Left forelimb (tissue), 1 donor: Measurements from ENCODE around the gene CLEC11A.
"Not testable (repeated sequence)": the region's sequence is repeated elsewhere in the genome, so short reads cannot be mapped to it uniquely, and the experiment has no call there.

Source experiments
- DNase-seq: peaks from one replicate; pipeline ENCODE4 v3.0.0-alpha.2; 2018; ENCODE audit warnings: low spot score

Gene CLEC11A

GRCh38 chr19:50761501-50761900 lies 38.3 kb downstream of the CLEC11A start:
- DNase-seq: not testable (repeated sequence)

GRCh38 chr19:50763521-50763920 lies 40.4 kb downstream of the CLEC11A start:
- DNase-seq: not testable (repeated sequence)

DNA sequence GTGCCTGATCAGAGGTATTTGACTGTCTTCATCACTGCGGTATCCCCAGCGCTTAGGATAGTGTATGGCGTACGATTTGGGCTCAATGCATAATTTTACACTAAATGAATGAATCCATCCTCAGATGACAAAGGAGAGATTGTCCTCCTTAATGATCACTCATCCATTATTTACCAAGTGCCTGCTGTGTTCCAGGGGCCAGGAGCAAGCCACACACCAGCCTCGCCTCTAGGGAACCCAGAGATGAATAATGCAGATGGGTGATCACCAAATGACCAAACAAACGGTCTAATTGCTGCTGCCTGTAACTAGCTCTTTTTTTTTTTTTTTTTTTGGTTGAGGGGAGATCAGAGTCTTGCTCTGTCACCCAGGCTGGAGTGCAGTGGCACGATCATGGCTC lies 41.2 kb downstream of the CLEC11A start:
- no peak for DNase-seq

DNA sequence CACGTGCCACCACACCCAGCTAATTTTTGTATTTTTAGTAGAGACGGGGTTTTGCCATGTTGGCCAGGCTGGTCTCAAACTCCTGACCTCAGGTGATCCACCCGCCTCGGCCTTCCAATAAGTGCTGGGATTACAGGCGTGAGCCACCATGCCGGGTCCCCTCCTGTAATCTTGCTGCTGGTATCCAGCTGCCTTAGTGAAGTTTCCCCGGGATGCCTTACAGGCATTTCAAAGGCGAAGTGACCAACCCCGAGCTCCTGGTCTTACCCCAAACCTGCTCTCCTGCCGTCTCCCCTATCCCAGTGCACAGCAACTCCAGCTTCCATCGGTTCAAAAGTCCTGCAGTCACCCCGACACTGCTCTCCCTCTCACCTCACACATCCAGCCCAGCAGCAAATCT lies 43.6 kb downstream of the CLEC11A start:
- DNase-seq: not testable (repeated sequence)

DNA sequence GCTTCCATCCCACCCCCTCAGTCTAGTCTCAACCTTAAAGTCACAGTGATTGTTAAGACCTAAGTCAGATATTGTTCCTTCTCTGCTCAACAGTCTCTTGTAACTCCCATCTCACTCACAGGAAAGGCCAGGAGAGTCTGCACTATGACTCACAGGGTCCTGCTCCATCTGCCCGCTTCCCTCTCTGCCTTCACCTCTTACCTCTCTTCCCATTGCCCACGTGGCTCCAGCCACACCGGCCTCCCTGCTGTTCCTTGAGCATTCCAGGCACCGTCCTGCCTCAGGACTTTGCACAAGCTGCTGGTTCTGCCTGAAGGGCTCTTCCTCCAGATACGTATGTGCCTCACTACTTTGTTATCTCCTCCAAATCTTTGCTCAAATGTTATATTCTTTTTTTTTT lies 44.1 kb downstream of the CLEC11A start:
- DNase-seq: not testable (repeated sequence)

GRCh38 chr19:50768277-50768676 lies 45.1 kb downstream of the CLEC11A start:
- no peak for DNase-seq

- DNase-seq: not testable (repeated sequence)
Observed at GRCh38 chr19:50770164-50770563, 47.0 kb downstream of the CLEC11A start, which contains the start of gene GPR32. GPR32 (plus strand) TSS chr19:50770464; CDS start chr19:50770601, 137 bp downstream.

DNA sequence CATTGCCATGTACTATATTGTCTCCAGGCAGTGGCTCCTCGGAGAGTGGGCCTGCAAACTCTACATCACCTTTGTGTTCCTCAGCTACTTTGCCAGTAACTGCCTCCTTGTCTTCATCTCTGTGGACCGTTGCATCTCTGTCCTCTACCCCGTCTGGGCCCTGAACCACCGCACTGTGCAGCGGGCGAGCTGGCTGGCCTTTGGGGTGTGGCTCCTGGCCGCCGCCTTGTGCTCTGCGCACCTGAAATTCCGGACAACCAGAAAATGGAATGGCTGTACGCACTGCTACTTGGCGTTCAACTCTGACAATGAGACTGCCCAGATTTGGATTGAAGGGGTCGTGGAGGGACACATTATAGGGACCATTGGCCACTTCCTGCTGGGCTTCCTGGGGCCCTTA lies 47.7 kb downstream of the CLEC11A start:
- DNase-seq: no peak

DNA sequence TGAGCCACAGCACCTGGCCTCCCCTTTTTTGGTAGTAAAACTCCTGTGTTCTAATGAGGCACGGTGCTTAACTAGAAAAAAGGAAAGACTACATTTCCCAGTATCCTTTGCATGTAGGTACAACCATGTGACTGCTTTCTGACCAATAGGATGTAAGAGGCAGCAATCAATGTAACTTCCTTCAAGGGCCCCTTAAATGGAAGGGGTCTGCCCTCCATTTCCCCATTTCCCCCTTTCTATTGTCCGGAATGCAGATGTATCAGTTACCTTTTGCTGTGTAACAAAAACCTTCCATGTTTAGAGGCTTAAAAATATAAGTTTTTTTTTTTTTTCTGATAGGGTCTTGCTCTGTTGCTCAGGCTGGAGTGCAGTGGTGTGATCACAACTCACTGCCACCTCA lies 49.3 kb downstream of the CLEC11A start:
- DNase-seq: no peak

DNA sequence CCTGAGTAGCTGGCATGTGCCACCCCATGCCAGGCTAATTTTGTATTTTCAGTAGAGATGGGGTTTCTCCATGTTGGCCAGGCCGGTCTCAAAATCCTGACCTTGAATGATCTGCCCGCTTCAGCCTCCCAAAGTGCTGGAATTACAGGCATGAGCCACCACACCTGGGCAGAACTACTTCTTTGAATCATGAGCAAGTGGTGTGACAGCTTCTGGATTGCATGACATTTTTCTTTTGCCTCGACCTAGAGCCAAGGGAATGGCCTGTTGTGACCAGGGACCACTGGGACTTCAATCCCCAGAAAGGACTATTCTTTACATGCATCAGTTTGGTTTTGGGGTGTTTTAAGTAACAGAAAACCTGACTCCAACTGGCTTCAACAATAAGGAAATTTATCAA lies 49.7 kb downstream of the CLEC11A start:
- not testable (repeated sequence) for DNase-seq

DNA sequence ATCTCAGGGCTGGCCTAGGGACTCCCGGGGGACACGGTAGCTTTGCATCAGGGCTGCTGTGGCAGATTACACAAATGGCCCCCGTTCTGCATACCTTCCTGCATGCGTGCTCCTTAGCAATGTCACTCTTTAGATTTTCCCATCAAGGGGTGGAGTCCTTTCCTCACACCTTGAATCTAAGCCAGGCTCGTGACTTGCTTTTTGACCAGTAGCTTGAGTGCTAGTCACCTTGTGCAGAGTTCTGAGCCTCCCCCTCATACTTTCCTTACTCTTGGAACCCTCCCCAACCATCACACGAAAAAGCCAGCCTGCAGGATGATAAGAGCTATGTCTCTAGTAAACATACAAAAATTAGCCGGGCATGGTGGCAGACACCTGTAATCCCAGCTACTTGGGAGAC lies 50.3 kb downstream of the CLEC11A start:
- not testable (repeated sequence) for DNase-seq
